ENCODE measurements around the gene BAIAP3. TPM values are rescaled to one million over a fixed set of nuclear protein-coding genes. Genes with fewer than 3 reads are reported as not detected.

Gene BAIAP3
- total RNA-seq, 1 experiment from 2014 or later, result 0.50 TPM

- no peak for DNase-seq (ENCODE audit: low read depth)
These were observed 12.4 kb downstream of the BAIAP3 start for GRCh38 chr16:1345651-1346421.

- DNase-seq (ENCODE audit: low read depth), result no peak
These were observed 13.2 kb downstream of the BAIAP3 start for GRCh38 chr16:1346422-1347285.

GRCh38 chr16:1347286-1347855, 13.9 kb downstream of the BAIAP3 start:
- DNase-seq (ENCODE audit: low read depth), result no peak

GRCh38 chr16:1347962-1348361, 14.5 kb downstream of the BAIAP3 start:
- no peak for DNase-seq (ENCODE audit: low read depth)

GRCh38 chr16:1348441-1348840, 15.0 kb downstream of the BAIAP3 start:
- DNase-seq (ENCODE audit: low read depth), result no peak

- no peak for DNase-seq (ENCODE audit: low read depth)
These were observed 15.5 kb downstream of the BAIAP3 start for GRCh38 chr16:1348926-1349325.

GRCh38 chr16:1349351-1349750, 15.9 kb downstream of the BAIAP3 start:
- no peak for DNase-seq (ENCODE audit: low read depth)

- DNase-seq (ENCODE audit: low read depth), result no peak
These were observed 16.5 kb downstream of the BAIAP3 start for GRCh38 chr16:1349951-1350350.

- no peak for DNase-seq (ENCODE audit: low read depth)
These were observed 17.2 kb downstream of the BAIAP3 start for GRCh38 chr16:1350691-1351090.

GRCh38 chr16:1351215-1351581, 17.8 kb downstream of the BAIAP3 start:
- DNase-seq (ENCODE audit: low read depth), result no peak

GRCh38 chr16:1351582-1352362, 18.3 kb downstream of the BAIAP3 start, which contains the start of the genes GNPTG and TSR3:
Gene GNPTG, plus strand, starts transcription at chr16:1351931. Its CDS starts 35 bp downstream, at chr16:1351966.
Gene TSR3, minus strand, starts transcription at chr16:1351878. Its CDS starts 74 bp downstream, at chr16:1351804.
- DNase-seq (ENCODE audit: low read depth), result peak; percentile 70

GRCh38 chr16:1354815-1355540, 21.5 kb downstream of the BAIAP3 start:
- DNase-seq (ENCODE audit: low read depth), result no peak

GRCh38 chr16:1355591-1355990, 22.1 kb downstream of the BAIAP3 start:
- DNase-seq (ENCODE audit: low read depth), result no peak

- no peak for DNase-seq (ENCODE audit: low read depth)
These were observed 22.8 kb downstream of the BAIAP3 start for GRCh38 chr16:1356061-1356900.

- no peak for DNase-seq (ENCODE audit: low read depth)
These were observed 24.6 kb downstream of the BAIAP3 start for GRCh38 chr16:1357906-1358566.

GRCh38 chr16:1361685-1362360, 28.4 kb downstream of the BAIAP3 start:
- DNase-seq (ENCODE audit: low read depth), result no peak

- no peak for DNase-seq (ENCODE audit: low read depth)
These were observed 29.4 kb downstream of the BAIAP3 start for GRCh38 chr16:1362807-1363206.

GRCh38 chr16:1363501-1364041, 30.1 kb downstream of the BAIAP3 start:
- peak; percentile 36 for DNase-seq (ENCODE audit: low read depth)
